DND-41 (cell line): ENCODE results near the gene TEKT2.

Source experiments
- ATAC-seq: fragments of 200-7000 bp; cut with Tn5 transposase; 3 replicates; pipeline ENCODE4 v1.9.1; 2021; ENCODE audit warnings: low read depth; ENCODE audit not compliant: insufficient read depth
- DNase-seq: peaks from one replicate; pipeline ENCODE4 v3.0.0-alpha.2; 2020
- H2AFZ ChIP-seq: 2 replicates; pipeline ENCODE4 v1.6.0; 2012; ENCODE audit warnings: low read depth, low read length
- H3K27ac ChIP-seq: 2 replicates; pipeline ENCODE4 v1.5.1; 2012; ENCODE audit warnings: low read length, inconsistent platforms
- H3K27me3 ChIP-seq: fragments of 200-600 bp; sonication (generic); 2 replicates; pipeline ENCODE4 v1.6.0; 2012; ENCODE audit warnings: low read length, mild to moderate bottlenecking, inconsistent platforms; ENCODE audit not compliant: insufficient read depth, poor library complexity
- H3K36me3 ChIP-seq: 2 replicates; pipeline ENCODE4 v1.5.1; 2012; ENCODE audit warnings: low read length, inconsistent platforms; ENCODE audit not compliant: insufficient read depth
- H3K4me1 ChIP-seq: 2 replicates; pipeline ENCODE4 v1.5.1; 2012; ENCODE audit warnings: mild to moderate bottlenecking, low read length; ENCODE audit not compliant: insufficient read depth
- H3K4me2 ChIP-seq: 2 replicates; pipeline ENCODE4 v1.6.0; 2012; ENCODE audit warnings: mild to moderate bottlenecking, moderate library complexity, low read length, inconsistent platforms; ENCODE audit not compliant: insufficient read depth
- H3K4me3 ChIP-seq, 2 experiments: fragments of 200-600 bp in 1 of 2; shearing (Covaris generic) in 1 of 2; 2 replicates each; pipeline ENCODE4 v1.5.1; 2012 to 2016; ENCODE audit warnings: inconsistent platforms in 2 of 2, low read length in 2 of 2, mild to moderate bottlenecking in 2 of 2, low read depth in 1 of 2, moderate library complexity in 1 of 2
- H3K79me2 ChIP-seq: 2 replicates; pipeline ENCODE4 v1.6.0; 2012; ENCODE audit warnings: low read length, inconsistent platforms; ENCODE audit not compliant: insufficient read depth
- H3K9ac ChIP-seq: 2 replicates; pipeline ENCODE4 v1.6.0; 2012; ENCODE audit warnings: low read depth, mild to moderate bottlenecking, inconsistent platforms, low read length, moderate library complexity
- H3K9me3 ChIP-seq: 2 replicates; pipeline ENCODE4 v1.5.1; 2012; ENCODE audit warnings: low read length, moderate library complexity, mild to moderate bottlenecking, inconsistent platforms; ENCODE audit not compliant: insufficient read depth, severe bottlenecking
- H4K20me1 ChIP-seq: 2 replicates; pipeline ENCODE4 v1.6.0; 2012; ENCODE audit warnings: low read length; ENCODE audit not compliant: insufficient read depth
- EZH2 ChIP-seq: IDR thresholded peaks from 3 replicates; pipeline ENCODE4 v1.6.1; 2012; ENCODE audit warnings: borderline replicate concordance, low read depth, mild to moderate bottlenecking, moderate library complexity, low read length, inconsistent platforms; ENCODE audit not compliant: severe bottlenecking
- TF ChIP-seq, protein P1 (sequence below): IDR thresholded peaks from 2 replicates; pipeline ENCODE4 v1.5.1; 2012; ENCODE audit warnings: borderline replicate concordance, low read length, moderate library complexity, mild to moderate bottlenecking; ENCODE audit not compliant: poor library complexity, severe bottlenecking; ENCODE audit errors: extremely low read depth

Gene TEKT2

DNA sequence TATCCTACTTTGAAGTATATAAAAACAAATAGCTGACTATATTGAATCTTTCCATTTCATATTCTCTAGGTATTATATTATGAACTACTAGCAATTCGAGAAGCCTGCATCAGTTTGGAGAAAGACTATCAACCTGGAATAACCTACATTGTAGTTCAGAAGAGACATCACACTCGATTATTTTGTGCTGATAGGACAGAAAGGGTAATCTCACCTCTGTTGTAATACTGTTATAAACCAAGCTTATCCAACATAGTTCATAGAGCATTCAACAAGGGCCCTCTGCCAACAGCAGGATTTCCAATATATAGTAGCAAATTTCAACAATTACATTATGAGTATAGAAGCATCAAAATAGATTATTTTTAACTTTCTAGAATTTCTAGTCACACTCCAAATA is 43.7 kb upstream of the TEKT2 start:
- no peaks in the 10 kb centered on the region for H3K79me2 ChIP-seq
- peaks cover 34% of the 10 kb centered on the region for H3K36me3 ChIP-seq
- DNase-seq = no peak
- H3K4me1 ChIP-seq = no peaks in the 10 kb centered on the region
- H2AFZ ChIP-seq = no peak overlapping the region
- H3K27me3 ChIP-seq = no peaks in the 10 kb centered on the region
- no peak for ATAC-seq
- H3K9me3 ChIP-seq = no peaks in the 10 kb centered on the region
- TF ChIP-seq, protein P1, sequence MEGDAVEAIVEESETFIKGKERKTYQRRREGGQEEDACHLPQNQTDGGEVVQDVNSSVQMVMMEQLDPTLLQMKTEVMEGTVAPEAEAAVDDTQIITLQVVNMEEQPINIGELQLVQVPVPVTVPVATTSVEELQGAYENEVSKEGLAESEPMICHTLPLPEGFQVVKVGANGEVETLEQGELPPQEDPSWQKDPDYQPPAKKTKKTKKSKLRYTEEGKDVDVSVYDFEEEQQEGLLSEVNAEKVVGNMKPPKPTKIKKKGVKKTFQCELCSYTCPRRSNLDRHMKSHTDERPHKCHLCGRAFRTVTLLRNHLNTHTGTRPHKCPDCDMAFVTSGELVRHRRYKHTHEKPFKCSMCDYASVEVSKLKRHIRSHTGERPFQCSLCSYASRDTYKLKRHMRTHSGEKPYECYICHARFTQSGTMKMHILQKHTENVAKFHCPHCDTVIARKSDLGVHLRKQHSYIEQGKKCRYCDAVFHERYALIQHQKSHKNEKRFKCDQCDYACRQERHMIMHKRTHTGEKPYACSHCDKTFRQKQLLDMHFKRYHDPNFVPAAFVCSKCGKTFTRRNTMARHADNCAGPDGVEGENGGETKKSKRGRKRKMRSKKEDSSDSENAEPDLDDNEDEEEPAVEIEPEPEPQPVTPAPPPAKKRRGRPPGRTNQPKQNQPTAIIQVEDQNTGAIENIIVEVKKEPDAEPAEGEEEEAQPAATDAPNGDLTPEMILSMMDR = no peak
- no peak for TF ChIP-seq EZH2
- H3K27ac ChIP-seq = no peak overlapping the region
- no peak overlapping the region for H3K4me2 ChIP-seq
- H3K9ac ChIP-seq = no peak overlapping the region
- H4K20me1 ChIP-seq = no peaks in the 10 kb centered on the region
- H3K4me3 ChIP-seq = no peak overlapping the region

DNA sequence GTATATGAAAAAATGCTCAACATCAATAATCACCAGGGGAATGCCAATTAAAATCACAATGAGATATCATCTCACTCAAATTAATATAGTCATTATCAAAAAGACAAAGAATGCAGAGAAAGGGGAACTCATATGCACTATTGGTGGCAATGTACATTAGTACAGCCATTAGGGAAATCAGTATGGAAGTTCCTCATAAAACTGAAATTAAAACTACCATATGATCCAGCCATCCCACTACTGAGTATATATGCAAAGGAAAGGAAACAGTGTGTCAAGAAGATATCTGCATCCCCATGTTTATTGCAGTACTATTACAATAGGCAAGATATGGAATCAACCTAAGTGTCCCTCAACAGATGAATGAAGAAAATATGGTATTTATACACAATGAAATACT is 32.1 kb upstream of the TEKT2 start:
- no peaks in the 10 kb centered on the region for H3K9me3 ChIP-seq
- TF ChIP-seq EZH2 = no peak
- TF ChIP-seq, protein P1 = no peak

DNA sequence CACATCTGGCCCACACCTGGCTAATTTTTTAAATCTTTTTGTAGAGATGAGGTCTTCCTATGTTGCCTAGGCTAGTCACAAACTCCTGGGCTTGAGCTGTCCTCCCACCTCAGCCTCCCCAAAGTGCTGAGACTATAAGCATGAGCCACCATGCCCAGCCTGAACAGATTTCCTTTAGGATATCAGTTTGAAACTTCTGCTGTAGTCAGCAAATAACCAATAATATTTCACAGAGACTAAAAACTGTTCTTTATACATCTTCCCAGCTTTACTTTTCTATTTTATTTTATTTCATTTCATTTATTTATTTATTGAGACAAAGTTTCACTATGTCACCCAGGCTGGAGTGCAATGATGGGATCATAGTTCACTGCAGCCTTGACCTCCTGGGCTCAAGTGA is 29.9 kb upstream of the TEKT2 start:
- TF ChIP-seq, protein P1 = no peak
- no peak for TF ChIP-seq EZH2
- no peak overlapping the region for H3K4me3 ChIP-seq
- H3K4me1 ChIP-seq = no peaks in the 10 kb centered on the region
- no peak overlapping the region for H2AFZ ChIP-seq
- no peaks in the 10 kb centered on the region for H3K9me3 ChIP-seq
- no peak overlapping the region for H3K4me2 ChIP-seq
- H3K27me3 ChIP-seq = no peaks in the 10 kb centered on the region
- H3K36me3 ChIP-seq = peaks cover 12% of the 10 kb centered on the region
- no peak overlapping the region for H3K9ac ChIP-seq
- DNase-seq (no peak), ATAC-seq (no peak)
- no peak overlapping the region for H3K27ac ChIP-seq
- no peaks in the 10 kb centered on the region for H4K20me1 ChIP-seq
- no peaks in the 10 kb centered on the region for H3K79me2 ChIP-seq

More for the DNA sequence above, 32.1 kb upstream of the TEKT2 start:
- Histone ChIP-seq H3K27me3 (no peaks in the 10 kb centered on the region), H3K79me2 (no peaks in the 10 kb centered on the region), H3K4me1 (no peaks in the 10 kb centered on the region), H3K4me2 (no peak overlapping the region), H3K36me3 (peaks cover 12% of the 10 kb centered on the region), H3K27ac (no peak overlapping the region), H2AFZ (no peak overlapping the region), H3K9ac (no peak overlapping the region), H4K20me1 (no peaks in the 10 kb centered on the region), H3K4me3 (no peak overlapping the region)
- DNase-seq (no peak), ATAC-seq (no peak)

DNA sequence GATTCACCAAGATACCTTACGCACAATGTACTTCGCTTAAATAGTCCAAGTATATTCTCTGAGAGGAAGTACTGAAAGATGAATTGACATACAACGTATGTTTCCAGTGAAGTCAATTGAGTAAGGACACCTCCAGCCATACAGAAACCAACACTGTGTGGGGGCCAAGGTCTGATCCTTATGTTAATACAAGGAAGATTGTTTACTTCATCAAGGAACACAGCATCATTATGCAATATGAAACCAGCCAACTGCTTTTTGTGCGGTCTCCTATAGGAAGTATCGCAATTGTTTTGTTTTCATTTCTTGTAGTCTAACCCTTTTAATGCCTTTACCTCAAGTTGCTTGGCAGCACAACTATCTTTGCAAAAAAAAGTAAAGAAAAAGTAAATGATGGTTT is 28.2 kb upstream of the TEKT2 start:
- Histone ChIP-seq H2AFZ (no peak overlapping the region), H3K27me3 (no peaks in the 10 kb centered on the region), H3K27ac (no peak overlapping the region), H3K79me2 (no peaks in the 10 kb centered on the region), H3K4me2 (no peak overlapping the region), H4K20me1 (no peaks in the 10 kb centered on the region), H3K4me1 (no peaks in the 10 kb centered on the region), H3K9ac (no peak overlapping the region), H3K36me3 (peaks cover 12% of the 10 kb centered on the region), H3K4me3 (no peak overlapping the region), H3K9me3 (no peaks in the 10 kb centered on the region)
- TF ChIP-seq EZH2 = no peak
- TF ChIP-seq, protein P1 = no peak
- DNase-seq (no peak), ATAC-seq (no peak)
